Neural progenitor cell (in vitro differentiated cells): Measurements from ENCODE around the gene SMCO2. TPM values are rescaled to one million over a fixed set of nuclear protein-coding genes. Genes with fewer than 3 reads are reported as not detected.

Source experiments
- DNase-seq: peaks from one replicate; pipeline ENCODE4 v3.0.0-alpha.2; 2016; ENCODE audit warnings: low spot score
- H2AFZ ChIP-seq: fragments of 200-600 bp; sonication (generic); replicated peaks from 2 replicates; pipeline ENCODE4 v1.6.1; 2016; ENCODE audit warnings: antibody characterized with exemption
- H3F3A ChIP-seq: fragments of 200-600 bp; sonication (generic); 2 replicates; pipeline ENCODE4 v1.6.1; 2016; ENCODE audit warnings: antibody characterized with exemption, low read depth
- H3K27ac ChIP-seq: fragments of 200-600 bp; sonication (generic); 2 replicates; pipeline ENCODE4 v1.5.1; 2016; ENCODE audit warnings: mild to moderate bottlenecking
- H3K27me3 ChIP-seq: fragments of 200-600 bp; sonication (generic); 2 replicates; pipeline ENCODE4 v1.6.1; 2016; ENCODE audit warnings: mild to moderate bottlenecking, moderate library complexity
- H3K36me3 ChIP-seq: fragments of 200-600 bp; sonication (generic); 2 replicates; pipeline ENCODE4 v1.5.1; 2016
- H3K4me1 ChIP-seq: fragments of 200-600 bp; sonication (generic); 2 replicates; pipeline ENCODE4 v1.6.1; 2016; ENCODE audit warnings: mixed run types
- H3K4me2 ChIP-seq: fragments of 200-600 bp; sonication (generic); 2 replicates; pipeline ENCODE4 v1.6.1; 2016
- H3K4me3 ChIP-seq: fragments of 200-600 bp; sonication (generic); 2 replicates; pipeline ENCODE4 v1.5.1; 2016
- H3K79me2 ChIP-seq: fragments of 200-600 bp; sonication (generic); 2 replicates; pipeline ENCODE4 v1.6.1; 2016; ENCODE audit warnings: low read depth
- H3K9ac ChIP-seq: fragments of 200-600 bp; sonication (generic); 2 replicates; pipeline ENCODE4 v1.6.1; 2016
- H3K9me3 ChIP-seq: fragments of 200-600 bp; sonication (generic); 2 replicates; pipeline ENCODE4 v1.5.1; 2016; ENCODE audit warnings: low read depth
- H4K20me1 ChIP-seq: fragments of 200-600 bp; sonication (generic); 2 replicates; pipeline ENCODE4 v1.6.1; 2016; ENCODE audit warnings: low read depth
- H3K27ac Mint-ChIP-seq: 3 replicates; pipeline ENCODE4 v1.8.0; 2021; ENCODE audit warnings: mixed read lengths
- H3K27me3 Mint-ChIP-seq: 2 replicates; pipeline ENCODE4 v1.8.0; 2022; ENCODE audit warnings: low read depth, mild to moderate bottlenecking, inconsistent platforms, moderate library complexity, mixed read lengths; ENCODE audit not compliant: insufficient read depth
- H3K36me3 Mint-ChIP-seq: 3 replicates; pipeline ENCODE4 v1.8.0; 2021; ENCODE audit warnings: mixed read lengths
- H3K4me1 Mint-ChIP-seq: 3 replicates; pipeline ENCODE4 v1.8.0; 2021; ENCODE audit warnings: mixed read lengths
- H3K4me3 Mint-ChIP-seq: 3 replicates; pipeline ENCODE4 v1.8.0; 2021; ENCODE audit warnings: mild to moderate bottlenecking, moderate library complexity, mixed read lengths
- H3K9me3 Mint-ChIP-seq: 3 replicates; pipeline ENCODE4 v1.8.0; 2020; ENCODE audit warnings: mixed read lengths
- CTCF ChIP-seq: fragments of 200-600 bp; sonication (generic); IDR thresholded peaks from 2 replicates; pipeline ENCODE4 v1.5.1; 2017; ENCODE audit warnings: antibody characterized with exemption, mild to moderate bottlenecking
- EZH2 ChIP-seq: fragments of 200-600 bp; sonication (generic); IDR thresholded peaks from 2 replicates; pipeline ENCODE4 v1.6.1; 2017; ENCODE audit warnings: antibody characterized with exemption, mild to moderate bottlenecking, moderate library complexity
- EZH2phosphoT487 ChIP-seq: fragments of 200-600 bp; sonication (generic); IDR thresholded peaks from 2 replicates; pipeline ENCODE4 v1.6.1; 2017; ENCODE audit warnings: antibody characterized with exemption
- total RNA-seq: library from RNA; depleted of rRNA; stranded (reverse); fragments of >200 nt; gene quantifications from 2 replicates; pipeline ENCODE4 v1.2.3, GENCODE V29; 2015; ENCODE audit warnings: low replicate concordance

SMCO2 gene
- total RNA-seq, 1 donor from 2014 or later, result not detected

- Histone ChIP-seq H3K79me2 (peaks cover 63% of the 10 kb centered on the region), H3F3A (no peaks in the 10 kb centered on the region), H2AFZ (no peak overlapping the region), H3K4me1 (no peaks in the 10 kb centered on the region), H3K9ac (no peak overlapping the region), H3K27ac (no peak overlapping the region), H3K9me3 (no peaks in the 10 kb centered on the region), H4K20me1 (no peaks in the 10 kb centered on the region), H3K4me2 (no peak overlapping the region), H3K27me3 (no peaks in the 10 kb centered on the region), H3K36me3 (no peaks in the 10 kb centered on the region), H3K4me3 (no peak overlapping the region)
- TF ChIP-seq EZH2phosphoT487 (no peak), CTCF (no peak), EZH2 (no peak)
- H3K9me3 Mint-ChIP-seq, result peaks cover 8% of the 10 kb centered on the region
- no peaks in the 10 kb centered on the region for H3K27me3 Mint-ChIP-seq
- peaks cover 12% of the 10 kb centered on the region for H3K4me1 Mint-ChIP-seq
- H3K27ac Mint-ChIP-seq, result no peak overlapping the region
- DNase-seq, result no peak
- no peak overlapping the region for H3K4me3 Mint-ChIP-seq
- H3K36me3 Mint-ChIP-seq, result peaks cover 24% of the 10 kb centered on the region
These were observed 88.8 kb downstream of the SMCO2 start for GRCh38 chr12:27535318-27535717.

- Mint-ChIP-seq H3K4me3 (no peak overlapping the region), H3K4me1 (peaks cover 8% of the 10 kb centered on the region), H3K9me3 (peaks cover 8% of the 10 kb centered on the region), H3K27ac (no peak overlapping the region), H3K36me3 (peaks cover 30% of the 10 kb centered on the region), H3K27me3 (peaks cover 2% of the 10 kb centered on the region)
- no peaks in the 10 kb centered on the region for H4K20me1 ChIP-seq
- H2AFZ ChIP-seq, result no peak overlapping the region
- no peak overlapping the region for H3K9ac ChIP-seq
- H3K4me3 ChIP-seq, result no peak overlapping the region
- TF ChIP-seq EZH2 (no peak), CTCF (no peak), EZH2phosphoT487 (no peak)
- H3K27ac ChIP-seq, result no peak overlapping the region
- peaks cover 5% of the 10 kb centered on the region for H3K4me1 ChIP-seq
- no peak overlapping the region for H3K4me2 ChIP-seq
- no peaks in the 10 kb centered on the region for H3F3A ChIP-seq
- no peaks in the 10 kb centered on the region for H3K36me3 ChIP-seq
- no peak for DNase-seq
- H3K79me2 ChIP-seq, result peaks cover 62% of the 10 kb centered on the region
- no peaks in the 10 kb centered on the region for H3K9me3 ChIP-seq
- H3K27me3 ChIP-seq, result no peaks in the 10 kb centered on the region
These were observed 91.5 kb downstream of the SMCO2 start for GRCh38 chr12:27537855-27538675.

GRCh38 chr12:27539191-27539631, 92.7 kb downstream of the SMCO2 start:
- H3K4me3 Mint-ChIP-seq, result no peak overlapping the region
- no peaks in the 10 kb centered on the region for H4K20me1 ChIP-seq
- H3K27me3 ChIP-seq, result no peaks in the 10 kb centered on the region
- peaks cover 5% of the 10 kb centered on the region for H3K9me3 Mint-ChIP-seq
- H3K4me2 ChIP-seq, result no peak overlapping the region
- no peak overlapping the region for H3K4me3 ChIP-seq
- no peaks in the 10 kb centered on the region for H3K36me3 ChIP-seq
- DNase-seq, result no peak
- TF ChIP-seq CTCF, result no peak
- no peak for TF ChIP-seq EZH2phosphoT487
- TF ChIP-seq EZH2, result no peak
- no peak overlapping the region for H3K27ac Mint-ChIP-seq
- no peak overlapping the region for H2AFZ ChIP-seq
- peaks cover 6% of the 10 kb centered on the region for H3K4me1 Mint-ChIP-seq
- H3F3A ChIP-seq, result no peaks in the 10 kb centered on the region
- H3K9me3 ChIP-seq, result no peaks in the 10 kb centered on the region
- H3K4me1 ChIP-seq, result peaks cover 5% of the 10 kb centered on the region
- H3K9ac ChIP-seq, result no peak overlapping the region
- H3K36me3 Mint-ChIP-seq, result peaks cover 28% of the 10 kb centered on the region
- H3K27ac ChIP-seq, result no peak overlapping the region
- peaks cover 2% of the 10 kb centered on the region for H3K27me3 Mint-ChIP-seq
- peaks cover 60% of the 10 kb centered on the region for H3K79me2 ChIP-seq
